Endometrial microvascular endothelial cells (primary cell): ENCODE measurements around the gene DNAAF6. TPM values are rescaled to one million over a fixed set of nuclear protein-coding genes. Genes with fewer than 3 reads are reported as not detected.
"Not testable (repeated sequence)": the region's sequence is repeated elsewhere in the genome, so short reads cannot be mapped to it uniquely, and the experiment has no call there.

Experiments used
- in situ Hi-C: cut with HindIII; loops from 2 replicates; pipeline ENCODE4 v1.10.0; 2017; ENCODE audit warnings: low sequenced_read_pairs, low pct_unique_long_range_greater_than_20kb; ENCODE audit errors: inconsistent ontology term
- total RNA-seq: library from RNA; depleted of rRNA; stranded (reverse); fragments of >200 nt; gene quantifications from one replicate; pipeline ENCODE4 v1.2.3, GENCODE V29; 2015; ENCODE audit errors: inconsistent ontology term

The DNAAF6 gene
- total RNA-seq = not detected

- in situ Hi-C loops = no loop called here
Observed at GRCh38 chrX:107205770-107206696, at the start of gene DNAAF6, which contains the start of gene NUP62CL. Gene DNAAF6 (plus strand): TSS chrX:107206611. CDS start chrX:107212876, 6,265 bp downstream. Gene NUP62CL (minus strand): TSS chrX:107206433. CDS start chrX:107175146, 31,287 bp downstream.

- in situ Hi-C loops = not testable (repeated sequence)
Observed at GRCh38 chrX:107157618-107158017, 48.8 kb upstream of the DNAAF6 start.

- in situ Hi-C loops = no loop called here
Observed at GRCh38 chrX:107167163-107167921, 39.1 kb upstream of the DNAAF6 start.

- in situ Hi-C loops = no loop called here
Observed at GRCh38 chrX:107168257-107168656, 38.2 kb upstream of the DNAAF6 start.

- in situ Hi-C loops = no loop called here
Observed at GRCh38 chrX:107168712-107169111, 37.7 kb upstream of the DNAAF6 start.

GRCh38 chrX:107171369-107172102 lies 34.9 kb upstream of the DNAAF6 start:
- in situ Hi-C loops = no loop called here

- in situ Hi-C loops = no loop called here
Observed at GRCh38 chrX:107197319-107197718, 9.1 kb upstream of the DNAAF6 start.

GRCh38 chrX:107198074-107198473 lies 8.3 kb upstream of the DNAAF6 start:
- in situ Hi-C loops = not testable (repeated sequence)

- in situ Hi-C loops = no loop called here
Observed at GRCh38 chrX:107199491-107199890, 6.9 kb upstream of the DNAAF6 start.

- in situ Hi-C loops = no loop called here
Observed at GRCh38 chrX:107204068-107204605, 2.3 kb upstream of the DNAAF6 start.

GRCh38 chrX:107206697-107207065 lies 270 bp downstream of the DNAAF6 start:
- in situ Hi-C loops = no loop called here

GRCh38 chrX:107207089-107207488 lies 678 bp downstream of the DNAAF6 start:
- in situ Hi-C loops = no loop called here

GRCh38 chrX:107207943-107208342 lies 1.5 kb downstream of the DNAAF6 start:
- in situ Hi-C loops = no loop called here

- in situ Hi-C loops = no loop called here
Observed at GRCh38 chrX:107213477-107213876, 7.1 kb downstream of the DNAAF6 start.

GRCh38 chrX:107226757-107227156 lies 20.3 kb downstream of the DNAAF6 start:
- in situ Hi-C loops = no loop called here

GRCh38 chrX:107227780-107228485 lies 21.5 kb downstream of the DNAAF6 start:
- in situ Hi-C loops = no loop called here

- in situ Hi-C loops = no loop called here
Observed at GRCh38 chrX:107228486-107228819, 22.0 kb downstream of the DNAAF6 start.

- in situ Hi-C loops = no loop called here
Observed at GRCh38 chrX:107272431-107272921, 66.1 kb downstream of the DNAAF6 start.
